Measurements from ENCODE around the gene RIMS3. TPM values are rescaled to one million over a fixed set of nuclear protein-coding genes. Genes with fewer than 3 reads are reported as not detected.

The RIMS3 gene
- total RNA-seq, 1 experiment from 2014 or later = 13.7 TPM

GRCh38 chr1:40612345-40612831, 53.1 kb downstream of the RIMS3 start:
- TF ChIP-seq CTCF (conservative IDR thresholded peaks at IDR 0.05) = peak; percentile 87
- Histone ChIP-seq H2BK12ac (ENCODE audit: insufficient read length, low read depth, low read length) (no peak overlapping the region), H3K79me1 (ENCODE audit: insufficient read depth, low read depth, low read length, poor library complexity, severe bottlenecking) (no peaks in the 10 kb centered on the region), H4K8ac (replicated peaks; ENCODE audit: insufficient read length, low read depth, low read length) (no peak overlapping the region), H2BK120ac (ENCODE audit: low read depth, low read length, poor library complexity, severe bottlenecking) (no peak overlapping the region), H4K20me1 (ENCODE audit: control insufficient read depth, insufficient read depth, insufficient read length) (no peaks in the 10 kb centered on the region), H3K4ac (ENCODE audit: low read depth, low read length) (no peak overlapping the region), H2AK5ac (ENCODE audit: insufficient read length, low read length) (no peak overlapping the region), H3K9me3 (ENCODE audit: control insufficient read depth, low read depth, low read length) (no peaks in the 10 kb centered on the region), H3K56ac (ENCODE audit: insufficient read length, low read depth, low read length) (no peak overlapping the region), H2BK15ac (ENCODE audit: low read depth, low read length) (no peak overlapping the region), H3K79me2 (ENCODE audit: insufficient read depth, low read length) (no peaks in the 10 kb centered on the region), H2BK20ac (ENCODE audit: low read depth, low read length, poor library complexity, severe bottlenecking) (no peak overlapping the region), H3K27me3 (ENCODE audit: insufficient read depth, low read length) (no peaks in the 10 kb centered on the region), H3K4me2 (ENCODE audit: insufficient read depth, insufficient read length, low read length) (no peak overlapping the region), H3K23ac (ENCODE audit: insufficient read length, low read depth, low read length) (no peak overlapping the region), H3K14ac (ENCODE audit: insufficient read depth, low read length) (no peak overlapping the region), H3K18ac (ENCODE audit: insufficient read length, low read depth, low read length) (no peak overlapping the region), H3T11ph (ENCODE audit: low read length) (no peak overlapping the region), H3K9ac (ENCODE audit: extremely low read depth, insufficient read length, low read length) (no peak overlapping the region), H2BK5ac (ENCODE audit: insufficient read length, low read length) (no peak overlapping the region), H4K91ac (ENCODE audit: insufficient read length, low read depth, low read length) (no peak overlapping the region), H3K23me2 (ENCODE audit: insufficient read length, low read depth, low read length, poor library complexity, severe bottlenecking) (no peaks in the 10 kb centered on the region), H3K4me1 (ENCODE audit: insufficient read depth, low read length) (no peaks in the 10 kb centered on the region), H2AFZ (ENCODE audit: low read length) (no peak overlapping the region), H4K5ac (ENCODE audit: insufficient read length, low read depth, low read length) (no peak overlapping the region), H3K27ac (ENCODE audit: insufficient read length, low read depth, low read length) (no peak overlapping the region)
- WGBS (ENCODE audit: extremely low coverage, insufficient read length, low lambda C conversion rate) = no CpG with 5 or more reads among the region's 11 CpGs
- no peaks in the 10 kb centered on the region for H3K36me3 Mint-ChIP-seq (ENCODE audit: insufficient read depth in 1 of 3, low read depth in 3 of 3)
- no peaks in the 10 kb centered on the region; the same call in 1 of the 2 replicates for H3K27me3 Mint-ChIP-seq (ENCODE audit: low read depth)
- no peak overlapping the region for H3K4me3 Mint-ChIP-seq
- H3K4me1 Mint-ChIP-seq = peaks cover 3 to 4% of the 10 kb centered on the region in 2 experiments; a peak in 1 of 4 replicates
- DNase-seq = peak; percentile 77
- no peak overlapping the region for H3K27ac Mint-ChIP-seq
- peaks cover 0 to under 1% of the 10 kb centered on the region in 2 experiments; a peak in 1 of 5 replicates for H3K9me3 Mint-ChIP-seq
